HG02678 (cell line): ENCODE data around the gene RRP12.

Experiments
- ATAC-seq: cut with Tn5 transposase; IDR thresholded peaks from one replicate; pipeline ENCODE4 v1.9.1; 2021; ENCODE audit warnings: mild to moderate bottlenecking, moderate library complexity; ENCODE audit not compliant: unreplicated experiment

Gene RRP12

DNA sequence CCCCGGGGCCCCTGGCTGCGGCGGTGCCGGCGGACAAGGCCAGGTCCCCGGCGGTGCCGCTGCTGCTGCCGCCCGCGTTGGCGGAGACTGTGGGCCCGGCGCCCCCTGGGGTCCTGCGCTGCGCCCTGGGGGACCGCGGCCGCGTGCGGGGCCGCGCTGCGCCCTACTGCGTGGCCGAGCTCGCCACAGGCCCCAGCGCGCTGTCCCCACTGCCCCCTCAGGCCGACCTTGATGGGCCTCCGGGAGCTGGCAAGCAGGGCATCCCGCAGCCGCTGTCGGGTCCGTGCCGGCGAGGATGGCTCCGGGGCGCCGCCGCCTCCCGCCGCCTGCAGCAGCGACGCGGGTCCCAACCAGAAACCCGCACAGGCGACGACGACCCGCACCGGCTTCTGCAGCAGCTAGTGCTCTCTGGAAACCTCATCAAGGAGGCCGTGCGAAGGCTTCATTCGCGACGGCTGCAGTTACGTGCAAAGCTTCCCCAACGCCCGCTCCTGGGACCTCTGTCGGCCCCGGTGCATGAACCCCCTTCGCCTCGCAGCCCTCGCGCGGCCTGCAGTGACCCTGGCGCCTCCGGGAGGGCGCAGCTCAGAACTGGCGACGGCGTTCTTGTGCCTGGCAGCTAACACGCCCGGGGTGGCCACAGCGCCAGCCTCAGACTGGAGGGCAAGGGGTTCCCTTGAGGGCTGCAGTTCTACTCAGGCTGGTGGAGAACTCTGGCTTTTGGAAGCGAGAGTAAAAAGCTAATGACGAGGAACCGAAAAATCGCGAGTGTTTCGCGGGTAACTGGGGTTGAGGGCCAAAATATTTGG, 81.3 kb downstream of the RRP12 start:
- ATAC-seq: no peak

GRCh38 chr10:97318772-97319651, 82.1 kb downstream of the RRP12 start, which contains the start of gene FRAT1:
Gene FRAT1, plus strand, starts transcription at chr10:97319271. Its CDS starts 183 bp downstream, at chr10:97319454.
- peak; percentile 87 for ATAC-seq

GRCh38 chr10:97314671-97315070, 86.5 kb downstream of the RRP12 start:
- ATAC-seq: no peak

GRCh38 chr10:97312897-97313296, 88.2 kb downstream of the RRP12 start:
- no peak for ATAC-seq

GRCh38 chr10:97311111-97311626, 90.0 kb downstream of the RRP12 start:
- ATAC-seq: no peak

DNA sequence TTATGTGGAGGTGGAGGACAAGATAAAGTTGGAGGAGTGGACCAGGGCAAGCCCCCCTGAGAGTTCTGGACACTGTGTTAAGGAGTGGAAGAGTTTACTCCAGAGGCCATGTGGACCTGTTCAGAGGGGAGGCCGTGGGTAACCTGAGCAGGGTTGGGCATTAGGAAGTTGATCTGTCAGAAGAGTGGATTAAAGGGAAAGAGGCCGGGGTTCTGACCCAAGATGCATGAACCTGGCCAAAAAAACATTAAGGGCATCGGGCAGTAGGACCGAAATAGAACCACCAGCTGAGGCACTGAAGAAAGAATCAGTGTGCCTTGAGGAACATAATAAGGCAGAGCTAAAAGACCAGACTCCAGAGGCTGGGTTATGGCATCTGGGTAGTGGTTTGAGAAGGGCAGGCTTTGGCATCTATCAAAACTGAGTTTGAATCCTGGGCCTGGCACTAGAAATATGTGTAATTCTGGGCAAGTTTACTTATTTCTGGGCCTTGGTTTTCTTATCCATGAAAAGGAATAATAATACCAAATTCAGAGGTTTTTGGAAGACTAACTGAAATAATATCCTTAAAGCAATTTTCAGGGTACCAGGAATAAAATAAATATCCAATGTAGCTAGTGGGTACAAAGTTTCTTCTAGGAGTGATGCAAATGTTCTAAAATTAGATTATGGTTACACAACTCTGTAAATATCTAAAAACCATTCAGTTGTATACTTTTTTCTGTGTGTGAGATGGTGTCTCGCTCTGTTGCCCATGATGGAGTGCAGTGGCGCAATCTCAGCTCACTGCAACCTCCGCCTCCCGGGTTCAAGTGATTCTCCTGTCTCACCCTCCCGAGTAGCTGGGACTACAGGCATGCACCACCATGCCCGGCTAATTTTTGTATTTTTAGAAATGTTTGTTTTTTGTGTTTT, 93.0 kb downstream of the RRP12 start:
- no peak for ATAC-seq

DNA sequence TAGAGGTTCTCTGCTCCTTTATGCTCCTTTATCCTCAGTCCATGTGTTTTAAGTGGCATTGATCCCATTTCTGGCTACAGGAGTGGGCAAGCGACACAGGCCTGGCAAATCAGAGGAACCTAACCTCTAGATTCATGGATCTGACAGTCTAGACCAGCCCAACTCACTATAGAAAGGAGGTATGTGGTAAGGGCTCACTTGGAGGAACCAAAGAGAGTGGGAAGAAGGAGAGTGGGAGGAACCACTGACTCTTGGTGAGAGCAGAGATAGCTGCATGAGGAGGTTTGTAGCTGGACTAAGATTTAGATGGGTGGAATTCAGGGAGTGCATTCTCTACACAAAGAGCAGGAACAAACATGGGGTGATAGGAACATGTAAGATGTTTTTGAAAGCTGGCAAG, 93.7 kb downstream of the RRP12 start:
- no peak for ATAC-seq
